Neural cell (in vitro differentiated cells): ENCODE data around the gene PLAAT5. TPM values are rescaled to one million over a fixed set of nuclear protein-coding genes. Genes with fewer than 3 reads are reported as not detected.

Experiments used
- H2AFZ ChIP-seq: fragments of 200-600, 300-800 bp; sonication (generic), shearing (Covaris generic); 2 replicates; pipeline ENCODE4 v1.6.0; 2014; ENCODE audit warnings: low read depth, mild to moderate bottlenecking, antibody characterized with exemption, low read length, moderate library complexity
- H3F3A ChIP-seq: fragments of 200-600 bp; shearing (Covaris generic); 2 replicates; pipeline ENCODE4 v1.6.1; 2016; ENCODE audit warnings: mild to moderate bottlenecking, moderate library complexity, mixed read lengths, antibody characterized with exemption, low read length; ENCODE audit not compliant: insufficient read depth, poor library complexity, severe bottlenecking
- H3K27ac ChIP-seq: fragments of 200-600, 300-800 bp; sonication (generic), shearing (Covaris generic); 2 replicates; pipeline ENCODE4 v1.5.1; 2014; ENCODE audit warnings: mild to moderate bottlenecking, low read length, moderate library complexity
- H3K27me3 ChIP-seq: fragments of 300-800, 200-600 bp; sonication (generic), shearing (Covaris generic); 2 replicates; pipeline ENCODE4 v1.6.0; 2014; ENCODE audit warnings: mild to moderate bottlenecking, low read depth, low read length, moderate library complexity; ENCODE audit not compliant: insufficient read depth
- H3K36me3 ChIP-seq: fragments of 300-800, 200-600 bp; sonication (generic), shearing (Covaris generic); 2 replicates; pipeline ENCODE4 v1.5.1; 2014; ENCODE audit warnings: mild to moderate bottlenecking, antibody characterized with exemption, low read length, moderate library complexity; ENCODE audit not compliant: insufficient read depth
- H3K4me2 ChIP-seq: fragments of 300-800, 200-600 bp; sonication (generic), shearing (Covaris generic); 2 replicates; pipeline ENCODE4 v1.6.0; 2014; ENCODE audit warnings: mild to moderate bottlenecking, low read length
- H3K4me3 ChIP-seq: fragments of 300-800, 200-600 bp; sonication (generic), shearing (Covaris generic); 2 replicates; pipeline ENCODE4 v1.5.1; 2014; ENCODE audit warnings: mild to moderate bottlenecking, low read length, moderate library complexity
- H3K79me2 ChIP-seq: fragments of 200-600 bp; shearing (Covaris generic); replicated peaks from 2 replicates; pipeline ENCODE4 v1.6.0; 2014; ENCODE audit warnings: mild to moderate bottlenecking, low read length, moderate library complexity; ENCODE audit not compliant: insufficient read depth
- H3K9ac ChIP-seq: fragments of 300-800, 200-600 bp; sonication (generic), shearing (Covaris generic); 2 replicates; pipeline ENCODE4 v1.6.1; 2016; ENCODE audit warnings: mild to moderate bottlenecking, low read length, mixed read lengths
- H3K9me2 ChIP-seq: fragments of 200-600 bp; shearing (Covaris generic); 2 replicates; pipeline ENCODE4 v1.6.1; 2016; ENCODE audit warnings: mild to moderate bottlenecking, low read length, mixed read lengths; ENCODE audit not compliant: insufficient read depth
- H3K9me3 ChIP-seq: fragments of 200-600, 300-800 bp; sonication (generic), shearing (Covaris generic); 2 replicates; pipeline ENCODE4 v1.6.1; 2016; ENCODE audit warnings: mild to moderate bottlenecking, mixed run types, low read length, moderate library complexity, mixed read lengths
- H4K20me1 ChIP-seq: fragments of 200-600 bp; shearing (Covaris generic); 2 replicates; pipeline ENCODE4 v1.6.1; 2016; ENCODE audit warnings: mild to moderate bottlenecking, mixed run types; ENCODE audit not compliant: insufficient read depth
- CTCF ChIP-seq: fragments of 450-650 bp; IDR thresholded peaks from 2 replicates; pipeline ENCODE4 v1.5.1; 2014; ENCODE audit warnings: antibody characterized with exemption, mild to moderate bottlenecking, moderate library complexity; ENCODE audit not compliant: poor library complexity, severe bottlenecking
- EP300 ChIP-seq: fragments of 450-650 bp; conservative IDR thresholded peaks from 2 replicates; pipeline ENCODE4 v1.6.1; 2014; ENCODE audit warnings: antibody characterized with exemption, mild to moderate bottlenecking, moderate library complexity; ENCODE audit not compliant: poor library complexity, severe bottlenecking
- EZH2 ChIP-seq: fragments of 200-600, 300-800 bp; shearing (Covaris generic), sonication (generic); IDR thresholded peaks from 2 replicates; pipeline ENCODE4 v1.6.1; 2014; ENCODE audit warnings: antibody characterized with exemption, low read length, borderline replicate concordance, mild to moderate bottlenecking; ENCODE audit not compliant: insufficient read depth, poor library complexity, severe bottlenecking
- MXI1 ChIP-seq: fragments of 450-650 bp; conservative IDR thresholded peaks from 2 replicates; pipeline ENCODE4 v1.6.1; 2014; ENCODE audit warnings: antibody characterized with exemption, mild to moderate bottlenecking; ENCODE audit not compliant: poor library complexity, severe bottlenecking
- POLR2AphosphoS5 ChIP-seq: IDR thresholded peaks from 2 replicates; pipeline ENCODE4 v1.6.1; 2012
- RAD21 ChIP-seq: fragments of 450-650 bp; conservative IDR thresholded peaks from 2 replicates; pipeline ENCODE4 v1.6.1; 2014; ENCODE audit warnings: antibody characterized with exemption, mild to moderate bottlenecking, moderate library complexity
- REST ChIP-seq: IDR thresholded peaks from 2 replicates; pipeline ENCODE4 v1.6.1; 2012; ENCODE audit warnings: borderline replicate concordance
- SMC3 ChIP-seq: fragments of 450-650 bp; conservative IDR thresholded peaks from 2 replicates; pipeline ENCODE4 v1.6.1; 2014; ENCODE audit warnings: antibody characterized with exemption, mild to moderate bottlenecking, moderate library complexity; ENCODE audit not compliant: poor library complexity
- TAF1 ChIP-seq: IDR thresholded peaks from 2 replicates; pipeline ENCODE4 v1.6.1; 2012; ENCODE audit warnings: low read depth
- polyA plus RNA-seq: library from polyadenylated mRNA; depleted of rRNA; stranded (reverse); fragments of >200 nt; gene quantifications from 2 replicates; pipeline ENCODE4 v1.2.3, GENCODE V29; 2014

PLAAT5 gene
- polyA plus RNA-seq, 1 donor from 2014 or later: 0.14 TPM

GRCh38 chr11:63512816-63513215 is 21.8 kb upstream of the PLAAT5 start:
- no peak for TF ChIP-seq POLR2AphosphoS5
- TF ChIP-seq MXI1: no peak
- TF ChIP-seq TAF1: no peak
- TF ChIP-seq CTCF: no peak
- no peak for TF ChIP-seq RAD21
- no peak for TF ChIP-seq REST
- no peak for TF ChIP-seq EZH2
- TF ChIP-seq SMC3: no peak
- no peak for TF ChIP-seq EP300
- Histone ChIP-seq H3K27ac (no peak overlapping the region), H3K27me3 (no peaks in the 10 kb centered on the region)

GRCh38 chr11:63511048-63511748 is 20.2 kb upstream of the PLAAT5 start:
- Histone ChIP-seq H3K27me3 (no peaks in the 10 kb centered on the region), H3K9me2 (no peaks in the 10 kb centered on the region), H3K79me2 (no peaks in the 10 kb centered on the region), H3K9ac (no peak overlapping the region), H3K9me3 (no peaks in the 10 kb centered on the region), H3F3A (no peaks in the 10 kb centered on the region), H3K4me3 (no peak overlapping the region), H2AFZ (no peak overlapping the region), H3K36me3 (no peaks in the 10 kb centered on the region), H4K20me1 (no peaks in the 10 kb centered on the region), H3K4me2 (no peak overlapping the region), H3K27ac (no peak overlapping the region)
- TF ChIP-seq REST: no peak

More at GRCh38 chr11:63512816-63513215, 21.8 kb upstream of the PLAAT5 start:
- no peak overlapping the region for H3K4me3 ChIP-seq
- H3K36me3 ChIP-seq: no peaks in the 10 kb centered on the region
- no peak overlapping the region for H3K4me2 ChIP-seq
- H3K9me3 ChIP-seq: no peaks in the 10 kb centered on the region
- H3K9me2 ChIP-seq: no peaks in the 10 kb centered on the region
- H4K20me1 ChIP-seq: no peaks in the 10 kb centered on the region
- H3K9ac ChIP-seq: no peak overlapping the region
- no peaks in the 10 kb centered on the region for H3F3A ChIP-seq
- no peaks in the 10 kb centered on the region for H3K79me2 ChIP-seq
- H2AFZ ChIP-seq: no peak overlapping the region
